Raji (cell line): Measurements from ENCODE around the gene COL16A1.

Experiments used
- POLR2A ChIP-seq: IDR thresholded peaks from 2 replicates; pipeline ENCODE4 v1.6.1; 2011; ENCODE audit warnings: low read depth, low read length, control low read depth; ENCODE audit not compliant: insufficient read depth

COL16A1 gene

DNA sequence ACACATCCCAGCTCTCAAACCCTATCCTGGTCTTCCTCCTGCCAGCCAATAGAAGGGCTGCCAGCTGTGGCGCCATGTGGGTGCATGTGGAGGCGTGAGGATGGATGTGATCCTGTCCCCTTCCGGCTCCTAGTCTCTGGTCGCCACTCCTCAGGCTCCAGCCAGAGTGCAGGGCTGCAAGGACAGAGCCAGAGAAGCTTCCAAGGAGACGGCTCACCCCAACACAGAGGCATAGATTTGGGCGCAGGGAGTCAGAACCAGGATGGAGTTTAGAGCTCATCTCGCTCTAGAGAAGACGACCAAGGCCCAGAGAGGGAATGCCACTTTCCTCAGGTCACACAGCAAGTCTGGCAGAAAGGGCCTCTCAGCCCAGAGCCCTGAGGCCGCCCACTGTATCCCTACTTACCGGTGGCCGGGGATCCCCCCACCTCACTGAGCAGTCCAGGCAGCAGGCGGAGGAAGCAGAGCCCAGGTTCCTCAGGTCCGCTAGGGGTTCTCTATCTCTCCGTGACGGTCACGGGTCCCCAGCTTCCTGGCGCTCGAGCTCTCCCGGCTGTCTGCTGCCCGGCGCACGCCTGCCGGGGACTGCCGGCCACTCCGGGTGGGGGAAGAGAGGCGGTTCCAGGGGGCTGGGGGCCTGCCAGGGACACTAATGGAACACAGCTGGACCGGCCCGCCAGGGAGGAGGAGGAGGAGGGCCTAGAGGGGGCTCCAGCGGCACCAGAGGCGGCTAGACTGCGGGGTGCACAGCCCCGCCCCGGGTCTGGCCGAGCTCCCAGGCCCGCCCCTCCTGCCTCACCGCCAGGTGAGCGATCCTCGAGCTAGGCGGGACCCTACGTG lies at the start of gene COL16A1:
Gene COL16A1 (minus strand): TSS at position 587 of the 840 bp plus-strand sequence. CDS start 1,824 bp downstream, outside the sequence.
- TF ChIP-seq POLR2A = no peak

DNA sequence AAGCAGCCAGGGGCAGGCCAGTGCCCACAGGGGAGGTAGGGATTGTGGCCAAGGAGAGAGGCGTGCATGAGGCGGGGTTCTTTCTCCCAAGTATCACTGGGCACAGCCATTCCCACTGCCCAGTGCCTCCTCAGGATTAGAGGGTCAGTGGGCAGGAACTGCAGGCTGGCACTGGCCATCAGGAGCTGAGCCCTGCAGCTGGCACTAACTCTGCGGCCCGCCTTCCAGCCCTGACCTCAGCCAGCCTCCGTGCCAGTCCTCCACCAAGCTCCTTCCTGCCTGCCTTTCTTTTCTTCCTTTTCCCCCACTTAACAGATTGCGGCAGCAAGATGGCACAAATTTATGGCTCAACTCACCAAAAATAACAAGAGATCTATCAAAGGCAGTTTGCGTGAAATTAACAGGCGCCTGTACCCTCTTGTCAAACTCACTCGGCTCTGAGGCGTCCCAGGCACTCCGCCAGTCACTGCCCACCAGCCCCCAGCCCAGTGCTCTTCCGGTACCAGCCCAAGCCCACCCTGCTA lies 49.2 kb upstream of the COL16A1 start:
- no peak for TF ChIP-seq POLR2A

DNA sequence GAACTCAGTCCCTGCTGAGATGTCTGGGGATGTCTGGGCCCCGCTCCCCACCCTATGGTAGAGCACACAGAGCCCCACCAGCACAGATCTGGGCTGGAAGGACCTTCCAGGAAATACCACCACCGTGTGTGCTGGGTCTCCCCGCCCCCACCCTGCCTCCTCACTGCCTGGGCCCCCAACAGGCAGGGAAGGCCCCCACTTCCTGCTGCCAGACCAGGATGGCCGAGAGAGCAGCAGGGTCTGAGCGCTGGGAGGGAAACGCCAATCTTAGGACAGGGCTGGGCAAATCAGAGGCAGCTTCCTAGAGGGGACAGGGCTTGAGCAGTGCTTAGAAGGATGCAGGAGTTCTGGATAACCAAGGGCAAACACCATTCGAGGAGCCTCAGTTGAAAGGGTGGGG lies 48.4 kb upstream of the COL16A1 start:
- no peak for TF ChIP-seq POLR2A

DNA sequence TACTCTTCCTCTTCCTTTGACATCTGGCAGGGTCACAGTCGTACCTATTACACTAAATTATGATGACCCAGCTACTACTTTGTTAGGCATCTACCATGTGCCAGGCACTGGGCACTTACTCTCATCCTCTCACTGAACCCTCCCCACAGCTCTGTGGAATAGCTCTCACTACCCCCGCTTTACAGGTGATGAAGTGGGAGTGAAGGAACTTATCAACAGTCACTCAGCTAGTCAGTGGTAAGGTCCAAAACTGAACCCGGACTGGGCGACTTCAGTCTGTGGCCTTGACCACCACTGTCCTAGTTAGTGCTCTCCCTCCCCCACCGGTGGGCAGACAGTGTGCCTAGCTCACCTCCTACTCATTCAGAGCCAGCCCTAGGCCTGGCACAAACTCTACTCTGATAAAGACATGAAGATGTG lies 48.0 kb upstream of the COL16A1 start:
- TF ChIP-seq POLR2A = no peak

DNA sequence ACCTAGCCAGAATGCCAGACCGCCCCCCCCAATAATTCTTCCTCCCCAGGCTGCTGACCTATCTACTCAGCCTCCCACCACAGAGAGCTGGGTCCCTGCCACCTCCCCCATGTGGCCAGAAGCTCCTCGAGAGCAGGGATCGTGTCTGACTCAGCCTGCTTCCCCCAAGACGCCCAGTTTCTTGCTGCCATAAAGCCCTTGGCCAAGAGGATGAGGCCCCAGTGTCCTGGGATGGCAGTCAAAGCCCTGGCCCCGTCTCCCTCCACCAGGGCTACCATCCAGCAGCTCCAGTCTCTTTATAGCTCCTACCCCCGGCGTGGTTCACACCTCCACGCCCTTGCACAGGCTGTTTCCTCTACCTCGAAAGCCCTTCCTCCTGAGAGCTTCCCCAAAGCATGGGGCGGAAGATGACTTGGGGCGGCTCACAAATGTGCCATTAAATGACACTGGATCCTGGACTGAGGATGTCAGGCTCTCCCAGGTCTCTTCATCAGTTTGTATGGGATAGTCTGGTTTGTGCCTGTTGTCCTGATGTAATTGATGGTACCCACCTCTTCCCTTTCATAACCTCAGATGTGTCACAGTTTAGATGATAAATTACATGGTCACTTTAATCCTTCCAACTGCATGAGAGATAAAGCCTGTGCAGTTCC lies 47.2 kb upstream of the COL16A1 start:
- no peak for TF ChIP-seq POLR2A

DNA sequence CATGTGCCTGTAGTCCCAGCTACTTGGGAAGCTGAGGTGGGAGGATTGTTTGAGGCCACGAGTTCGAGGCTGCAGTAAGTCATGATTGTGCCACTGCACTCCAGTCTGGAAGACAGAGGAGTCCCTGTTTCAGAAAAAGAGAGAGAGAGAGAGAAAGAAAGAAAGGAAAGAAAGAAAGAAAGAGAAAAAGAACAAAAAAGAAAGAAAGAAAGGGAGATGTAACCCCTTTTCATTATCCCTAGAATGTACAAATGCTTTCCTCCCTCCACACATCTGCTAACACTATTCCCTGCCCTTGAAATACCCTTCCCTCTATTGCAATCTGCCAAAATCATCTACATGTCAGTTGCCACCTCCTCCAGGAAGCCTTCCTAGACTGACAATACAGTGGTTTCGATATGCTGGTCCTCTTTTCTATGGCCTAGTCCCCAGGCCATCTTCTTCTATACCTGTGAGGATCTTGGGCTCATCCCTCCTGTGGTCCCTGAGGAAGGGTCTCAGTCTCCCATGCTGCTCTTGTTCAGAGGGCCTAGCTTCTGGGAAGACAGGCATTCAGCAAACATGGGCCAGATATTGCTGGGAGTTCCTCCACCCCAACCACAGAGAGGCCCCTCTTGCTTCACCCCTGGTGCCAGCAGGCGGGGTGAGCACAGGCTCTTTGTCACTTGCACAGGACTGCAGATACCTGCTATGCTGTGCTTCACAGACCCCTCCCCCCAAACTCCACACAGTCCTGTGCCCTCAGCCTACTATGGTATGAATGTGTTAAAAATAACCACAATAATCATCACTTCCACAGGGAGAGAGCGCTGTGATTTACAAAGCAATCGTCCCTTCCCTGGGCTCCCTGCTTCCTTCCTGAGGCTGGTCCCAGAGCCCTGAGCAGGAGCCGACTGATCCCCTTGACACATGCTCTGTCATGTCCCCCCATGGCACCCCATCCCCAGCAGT lies 46.2 kb upstream of the COL16A1 start:
- TF ChIP-seq POLR2A = no peak

DNA sequence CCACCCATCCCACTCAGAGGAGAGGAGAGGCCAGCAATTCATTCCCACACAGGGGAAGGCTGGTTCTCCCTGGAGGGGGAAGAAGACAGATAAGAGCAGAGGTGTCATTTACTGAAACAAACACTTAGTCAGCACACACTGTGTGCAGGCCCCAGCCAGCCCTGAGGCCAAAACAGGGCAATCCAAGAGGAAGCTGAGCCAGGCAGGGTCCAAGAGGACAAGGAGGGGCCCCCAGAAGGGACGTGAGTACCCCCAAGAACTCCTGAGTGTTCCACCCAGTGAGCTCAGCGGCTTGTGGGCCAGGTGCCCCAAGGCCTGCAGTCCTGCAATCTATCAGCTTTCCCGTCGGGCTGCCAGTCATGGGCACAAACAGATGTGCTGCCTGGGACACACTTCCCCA lies 44.5 kb upstream of the COL16A1 start:
- TF ChIP-seq POLR2A = no peak

DNA sequence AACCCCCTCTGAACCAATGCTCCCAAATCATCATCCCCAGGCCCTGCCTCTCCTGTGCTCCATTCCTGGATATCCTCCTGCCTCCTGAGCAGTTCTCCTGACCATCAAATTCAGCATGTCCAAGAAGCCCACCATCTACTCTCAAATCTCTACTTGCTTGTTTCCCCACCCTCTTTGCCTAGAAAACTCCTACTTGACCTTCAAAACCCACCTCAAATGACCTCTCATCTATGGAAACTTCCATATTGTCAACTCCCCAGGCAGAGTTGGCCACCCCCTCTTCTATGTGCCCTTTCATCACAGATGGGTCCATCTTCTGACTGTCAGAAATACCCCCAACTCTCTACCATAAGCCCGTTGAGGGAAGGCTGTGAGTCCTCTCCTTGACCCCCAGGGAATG lies 43.5 kb upstream of the COL16A1 start:
- TF ChIP-seq POLR2A = no peak

DNA sequence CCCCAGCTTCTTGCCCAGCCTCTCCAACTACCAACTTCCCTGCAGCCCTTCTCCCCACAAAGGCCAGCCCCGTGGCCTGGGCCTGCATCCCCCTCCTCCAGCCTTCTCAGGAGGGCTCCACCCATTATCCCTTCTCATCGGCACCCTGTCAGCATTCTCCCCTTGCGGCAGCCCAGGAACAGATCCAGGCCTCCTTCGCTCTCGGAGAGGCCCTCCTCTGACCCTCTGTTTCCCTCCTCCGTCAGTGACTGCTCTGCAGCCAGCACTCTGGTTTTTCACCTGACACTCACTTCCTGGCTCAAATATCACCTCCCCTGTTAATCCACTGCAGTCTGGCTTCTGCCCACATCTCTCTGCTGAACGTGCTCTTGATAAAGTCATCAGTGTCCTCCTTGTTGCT lies 42.9 kb upstream of the COL16A1 start:
- no peak for TF ChIP-seq POLR2A

DNA sequence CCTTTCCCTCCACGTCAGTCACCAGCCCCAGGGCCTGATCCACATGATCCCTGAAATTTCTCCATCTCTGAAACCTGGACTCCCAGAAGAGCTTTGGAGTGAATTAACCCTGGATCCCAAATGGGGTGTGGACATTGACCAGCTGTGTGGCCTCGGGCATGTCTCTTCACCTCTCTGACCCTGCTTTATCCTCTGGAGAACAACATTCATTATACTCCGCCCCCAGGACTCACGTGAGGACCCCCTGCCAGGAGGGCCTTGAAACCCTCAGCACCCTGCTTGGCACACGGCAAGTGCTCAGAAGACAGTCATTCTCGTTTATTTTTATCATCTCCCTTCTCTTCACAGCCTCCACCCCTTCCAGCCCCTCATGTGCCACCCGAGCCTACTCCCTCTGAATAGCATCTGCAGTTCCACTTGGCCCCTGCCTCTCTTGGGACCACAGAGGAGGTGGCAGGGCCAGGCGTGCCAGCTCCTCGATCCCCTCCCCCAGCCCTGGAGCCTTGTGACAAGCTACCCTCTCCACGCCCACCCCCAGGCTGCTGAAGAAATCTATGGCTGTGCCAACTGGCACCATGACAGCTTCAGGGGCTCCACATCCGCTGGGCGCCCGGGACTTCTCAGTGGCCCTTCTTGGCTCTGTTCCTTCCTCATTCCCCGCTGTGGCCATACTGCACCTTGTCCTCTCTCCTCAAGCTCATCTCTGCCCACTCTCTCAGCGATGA lies 42.3 kb upstream of the COL16A1 start:
- TF ChIP-seq POLR2A = no peak

DNA sequence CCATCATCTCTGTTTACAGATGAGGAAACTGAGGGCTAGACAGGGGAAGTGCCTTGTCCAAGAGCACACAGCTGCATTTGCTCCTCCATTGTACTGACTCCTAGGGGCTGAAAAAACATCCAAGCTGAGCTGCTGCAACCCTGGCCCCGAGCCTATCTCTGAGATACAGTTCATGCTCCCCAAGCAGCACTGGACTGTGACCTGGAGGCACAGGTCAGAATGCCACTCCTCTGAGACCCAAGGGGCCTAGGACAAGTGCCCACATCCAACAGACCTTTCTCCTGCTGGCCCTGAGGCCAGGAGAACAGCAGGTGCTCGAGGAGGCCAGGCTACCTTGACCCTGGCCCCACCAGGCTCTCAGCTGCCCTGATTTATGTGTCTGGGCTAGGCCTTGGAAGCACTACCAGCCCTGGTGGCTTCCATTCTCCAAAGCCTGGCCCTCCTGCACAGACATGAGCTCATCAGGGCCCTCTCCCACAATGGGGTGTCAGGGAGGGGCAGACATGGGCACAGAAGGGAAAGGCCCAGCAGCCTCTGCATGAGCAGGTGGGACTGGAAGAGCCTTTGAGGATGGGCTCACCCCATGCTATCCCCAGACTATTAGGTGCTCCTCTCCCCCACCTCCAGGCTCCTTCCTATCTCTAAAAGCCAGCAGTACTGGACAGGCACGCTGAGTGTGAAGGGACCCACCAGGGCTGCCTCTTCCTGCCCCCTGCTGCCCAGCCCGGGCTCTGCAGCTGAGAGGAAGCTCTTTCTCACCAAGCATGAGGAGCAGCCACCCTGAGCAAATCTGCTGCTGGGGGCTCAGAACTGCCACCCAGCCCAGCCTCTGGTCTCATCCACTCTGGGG lies 41.5 kb upstream of the COL16A1 start:
- TF ChIP-seq POLR2A = no peak

DNA sequence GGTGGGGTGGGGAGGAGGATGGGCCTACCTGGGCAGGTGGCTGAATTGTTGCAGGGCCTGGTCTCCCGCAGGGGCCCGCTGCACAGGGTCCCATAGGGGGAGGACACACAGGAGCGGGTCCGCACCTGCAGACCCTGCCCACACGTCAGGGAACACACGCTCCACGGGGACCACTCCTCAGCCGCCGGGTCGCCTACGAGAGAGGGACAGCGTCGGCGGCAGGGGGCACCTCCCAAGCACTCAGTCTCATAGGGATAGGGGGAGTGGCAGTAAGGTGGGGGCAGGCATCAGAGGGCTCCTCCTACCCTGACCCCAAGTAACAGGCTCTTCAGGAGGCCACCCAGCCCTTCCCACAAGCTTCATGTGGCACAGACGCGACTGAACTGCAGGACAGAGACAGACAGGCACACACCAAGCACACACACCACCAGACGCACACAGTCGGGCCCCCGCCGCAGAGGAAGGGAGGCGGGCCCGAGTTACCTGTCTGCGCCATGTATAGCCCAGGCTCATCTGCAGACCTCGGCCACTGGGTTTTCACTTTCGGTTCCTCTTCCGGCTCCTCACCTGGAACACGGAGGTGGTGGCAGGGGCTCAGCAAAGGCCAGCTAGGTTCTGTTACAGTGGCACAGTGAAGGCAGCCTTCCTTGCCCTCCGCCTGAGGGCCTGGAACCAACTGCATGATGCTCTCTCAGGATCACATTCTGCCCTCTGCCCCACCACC lies 40.5 kb upstream of the COL16A1 start:
- TF ChIP-seq POLR2A = no peak
